A549 (cell line): ENCODE results near the gene CFI.

Experiments used
- CHD2 ChIP-seq: fragments of 150-350 bp; IDR thresholded peaks from 2 replicates; pipeline ENCODE4 v1.6.1; 2014; ENCODE audit warnings: low read length; ENCODE audit not compliant: partially characterized antibody
- ESRRA ChIP-seq: fragments of 150-350 bp; IDR thresholded peaks from 2 replicates; pipeline ENCODE4 v1.6.1; 2014; ENCODE audit warnings: mild to moderate bottlenecking, low read length, borderline replicate concordance
- POLR2A ChIP-seq: IDR thresholded peaks from 2 replicates; pipeline ENCODE4 v1.6.1; 2012; ENCODE audit warnings: mild to moderate bottlenecking, low read length
- ZSCAN20 ChIP-seq: fragments of 250-450 bp; sonication (Bioruptor Pico); IDR thresholded peaks from 2 replicates; pipeline ENCODE4 v1.8.0; 2022; ENCODE audit warnings: mild to moderate bottlenecking, moderate library complexity
- TF ChIP-seq, protein P1 (sequence below): fragments of >200 bp; sonication (Bioruptor Twin); formaldehyde crosslinking; IDR thresholded peaks from 3 replicates; pipeline ENCODE4 v1.5.1; 2016
- TF ChIP-seq, protein P2 (sequence below): fragments of 450-650 bp; IDR thresholded peaks from 2 replicates; pipeline ENCODE4 v1.6.1; 2014; ENCODE audit warnings: antibody characterized with exemption

DNA sequence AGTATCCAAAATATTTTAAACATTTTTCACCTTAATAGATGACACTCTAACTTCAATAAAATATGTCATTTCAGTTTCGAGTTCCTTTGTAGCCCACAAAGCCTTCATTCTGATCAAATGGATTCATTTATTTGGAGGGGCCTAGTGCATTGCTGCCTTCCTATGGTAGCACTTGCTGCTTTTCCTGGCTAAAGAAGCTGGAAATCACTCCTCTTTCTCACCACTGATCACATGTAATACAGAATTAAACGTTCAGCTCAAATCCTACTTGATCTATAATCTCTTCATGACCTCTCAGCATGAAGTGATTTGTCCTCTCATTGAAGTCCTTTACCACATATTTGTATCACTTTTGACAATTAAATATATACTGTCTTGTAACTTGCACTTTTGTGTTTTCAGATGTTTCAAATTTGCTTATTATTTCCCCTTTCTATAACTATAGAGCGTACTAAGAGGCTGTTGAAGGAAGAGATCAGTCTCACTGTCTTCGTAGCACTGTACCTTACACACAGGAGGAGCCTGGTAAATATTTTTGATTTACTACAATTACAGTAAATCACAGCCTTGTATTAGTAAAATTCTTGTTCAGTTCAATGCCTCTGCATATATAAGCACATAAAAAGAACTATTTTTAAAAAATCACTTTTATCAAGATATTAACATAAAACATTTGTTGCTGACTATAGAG, 555 bp downstream of the CFI start:
- TF ChIP-seq, protein P1, sequence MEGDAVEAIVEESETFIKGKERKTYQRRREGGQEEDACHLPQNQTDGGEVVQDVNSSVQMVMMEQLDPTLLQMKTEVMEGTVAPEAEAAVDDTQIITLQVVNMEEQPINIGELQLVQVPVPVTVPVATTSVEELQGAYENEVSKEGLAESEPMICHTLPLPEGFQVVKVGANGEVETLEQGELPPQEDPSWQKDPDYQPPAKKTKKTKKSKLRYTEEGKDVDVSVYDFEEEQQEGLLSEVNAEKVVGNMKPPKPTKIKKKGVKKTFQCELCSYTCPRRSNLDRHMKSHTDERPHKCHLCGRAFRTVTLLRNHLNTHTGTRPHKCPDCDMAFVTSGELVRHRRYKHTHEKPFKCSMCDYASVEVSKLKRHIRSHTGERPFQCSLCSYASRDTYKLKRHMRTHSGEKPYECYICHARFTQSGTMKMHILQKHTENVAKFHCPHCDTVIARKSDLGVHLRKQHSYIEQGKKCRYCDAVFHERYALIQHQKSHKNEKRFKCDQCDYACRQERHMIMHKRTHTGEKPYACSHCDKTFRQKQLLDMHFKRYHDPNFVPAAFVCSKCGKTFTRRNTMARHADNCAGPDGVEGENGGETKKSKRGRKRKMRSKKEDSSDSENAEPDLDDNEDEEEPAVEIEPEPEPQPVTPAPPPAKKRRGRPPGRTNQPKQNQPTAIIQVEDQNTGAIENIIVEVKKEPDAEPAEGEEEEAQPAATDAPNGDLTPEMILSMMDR = no peak
- TF ChIP-seq CHD2 = no peak
- no peak for TF ChIP-seq ESRRA
- TF ChIP-seq ZSCAN20 (CRISPR knock-in tag) = no peak
- no peak for TF ChIP-seq POLR2A
- TF ChIP-seq, protein P2, sequence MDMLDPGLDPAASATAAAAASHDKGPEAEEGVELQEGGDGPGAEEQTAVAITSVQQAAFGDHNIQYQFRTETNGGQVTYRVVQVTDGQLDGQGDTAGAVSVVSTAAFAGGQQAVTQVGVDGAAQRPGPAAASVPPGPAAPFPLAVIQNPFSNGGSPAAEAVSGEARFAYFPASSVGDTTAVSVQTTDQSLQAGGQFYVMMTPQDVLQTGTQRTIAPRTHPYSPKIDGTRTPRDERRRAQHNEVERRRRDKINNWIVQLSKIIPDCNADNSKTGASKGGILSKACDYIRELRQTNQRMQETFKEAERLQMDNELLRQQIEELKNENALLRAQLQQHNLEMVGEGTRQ = no peak
